CD4-positive, alpha-beta T cell treated with Interleukin-2 at 100 ng/mL for 4 hours (primary cell): ENCODE data around the gene ETV7.
"Not testable (repeated sequence)": the region's sequence is repeated elsewhere in the genome, so short reads cannot be mapped to it uniquely, and the experiment has no call there.

Experiments
- DNase-seq: peaks from one replicate; pipeline ENCODE4 v3.0.0-alpha.2; 2020; ENCODE audit warnings: low spot score

ETV7 gene

GRCh38 chr6:36340306-36340617, 47.2 kb downstream of the ETV7 start:
- DNase-seq: no peak

- DNase-seq: no peak
Observed at GRCh38 chr6:36339146-36339545, 48.3 kb downstream of the ETV7 start.

- not testable (repeated sequence) for DNase-seq
Observed at GRCh38 chr6:36338223-36338622, 49.2 kb downstream of the ETV7 start.

GRCh38 chr6:36337814-36338213, 49.7 kb downstream of the ETV7 start:
- DNase-seq: no peak

GRCh38 chr6:36336779-36337241, 50.7 kb downstream of the ETV7 start, which contains the start of gene BNIP5:
Gene BNIP5 (minus strand): TSS chr6:36336888. CDS start chr6:36330690, 6,198 bp downstream.
- DNase-seq: peak; percentile 6

GRCh38 chr6:36336208-36336710, 51.2 kb downstream of the ETV7 start:
- no peak for DNase-seq

GRCh38 chr6:36335465-36336207, 51.8 kb downstream of the ETV7 start:
- no peak for DNase-seq

GRCh38 chr6:36334832-36335459, 52.5 kb downstream of the ETV7 start:
- no peak for DNase-seq

- DNase-seq: no peak
Observed at GRCh38 chr6:36333931-36334725, 53.3 kb downstream of the ETV7 start.

- DNase-seq: no peak
Observed at GRCh38 chr6:36333171-36333895, 54.1 kb downstream of the ETV7 start.

- no peak for DNase-seq
Observed at GRCh38 chr6:36331381-36331780, 56.1 kb downstream of the ETV7 start.

GRCh38 chr6:36330366-36330765, 57.1 kb downstream of the ETV7 start:
- no peak for DNase-seq

- no peak for DNase-seq
Observed at GRCh38 chr6:36329798-36330291, 57.6 kb downstream of the ETV7 start.

- DNase-seq: no peak
Observed at GRCh38 chr6:36328600-36328999, 58.9 kb downstream of the ETV7 start.

GRCh38 chr6:36327919-36328236, 59.6 kb downstream of the ETV7 start:
- no peak for DNase-seq

- DNase-seq: no peak
Observed at GRCh38 chr6:36327226-36327918, 60.1 kb downstream of the ETV7 start.

GRCh38 chr6:36326356-36326995, 61.0 kb downstream of the ETV7 start:
- no peak for DNase-seq

GRCh38 chr6:36324715-36325114, 62.8 kb downstream of the ETV7 start:
- DNase-seq: no peak

- no peak for DNase-seq
Observed at GRCh38 chr6:36324191-36324590, 63.3 kb downstream of the ETV7 start.

GRCh38 chr6:36323062-36323461, 64.4 kb downstream of the ETV7 start:
- DNase-seq: no peak

GRCh38 chr6:36322591-36322990, 64.9 kb downstream of the ETV7 start:
- no peak for DNase-seq
